HG03439 (cell line): ENCODE measurements around the gene SMAD2.
"Not testable (repeated sequence)": the region's sequence is repeated elsewhere in the genome, so short reads cannot be mapped to it uniquely, and the experiment has no call there.

Experiments used
- ATAC-seq: cut with Tn5 transposase; IDR thresholded peaks from one replicate; pipeline ENCODE4 v1.9.1; 2021; ENCODE audit warnings: mild to moderate bottlenecking, moderate library complexity; ENCODE audit not compliant: unreplicated experiment

Gene SMAD2

GRCh38 chr18:47858607-47859006, 71.9 kb downstream of the SMAD2 start:
- ATAC-seq, result no peak

- ATAC-seq, result no peak
These were observed 82.8 kb downstream of the SMAD2 start for GRCh38 chr18:47847635-47848034.

GRCh38 chr18:47846431-47846830, 84.0 kb downstream of the SMAD2 start:
- ATAC-seq, result no peak

GRCh38 chr18:47844828-47845498, 85.5 kb downstream of the SMAD2 start:
- ATAC-seq, result no peak

- ATAC-seq, result no peak
These were observed 87.6 kb downstream of the SMAD2 start for GRCh38 chr18:47842836-47843235.

- no peak for ATAC-seq
These were observed 92.1 kb downstream of the SMAD2 start for GRCh38 chr18:47838396-47838795.

GRCh38 chr18:47832348-47832747, 98.1 kb downstream of the SMAD2 start:
- no peak for ATAC-seq

GRCh38 chr18:47831351-47831750, 99.1 kb downstream of the SMAD2 start:
- no peak for ATAC-seq

GRCh38 chr18:47830772-47831171, 99.7 kb downstream of the SMAD2 start:
- no peak for ATAC-seq

GRCh38 chr18:47829831-47830230, 100.6 kb downstream of the SMAD2 start:
- ATAC-seq, result no peak

GRCh38 chr18:47828031-47828430, 102.4 kb downstream of the SMAD2 start:
- ATAC-seq, result not testable (repeated sequence)

- ATAC-seq, result no peak
These were observed 104.0 kb downstream of the SMAD2 start for GRCh38 chr18:47826157-47827074.

- ATAC-seq, result no peak
These were observed 109.1 kb downstream of the SMAD2 start for GRCh38 chr18:47821314-47821713.

GRCh38 chr18:47817795-47818077, 112.7 kb downstream of the SMAD2 start:
- ATAC-seq, result no peak

- ATAC-seq, result no peak
These were observed 113.3 kb downstream of the SMAD2 start for GRCh38 chr18:47817017-47817794.

- ATAC-seq, result no peak
These were observed 114.8 kb downstream of the SMAD2 start for GRCh38 chr18:47815486-47816270.

- ATAC-seq, result no peak
These were observed 121.0 kb downstream of the SMAD2 start for GRCh38 chr18:47809420-47809819.

GRCh38 chr18:47802802-47803201, 127.7 kb downstream of the SMAD2 start:
- no peak for ATAC-seq

- no peak for ATAC-seq
These were observed 128.6 kb downstream of the SMAD2 start for GRCh38 chr18:47801817-47802216.

GRCh38 chr18:47800756-47801155, 129.7 kb downstream of the SMAD2 start:
- no peak for ATAC-seq

- no peak for ATAC-seq
These were observed 130.2 kb downstream of the SMAD2 start for GRCh38 chr18:47800248-47800647.
